HEK293T (cell line): ENCODE results near the gene APOOL.

Experiments used
- ARNT ChIP-seq: fragments of 450-650 bp; IDR thresholded peaks from 2 replicates; pipeline ENCODE4 v1.6.1; 2017; ENCODE audit warnings: mild to moderate bottlenecking
- BHLHE40 ChIP-seq: fragments of 450-650 bp; IDR thresholded peaks from 2 replicates; pipeline ENCODE4 v1.6.1; 2016; ENCODE audit warnings: mild to moderate bottlenecking, moderate library complexity, borderline replicate concordance
- CTBP1 ChIP-seq: fragments of 450-650 bp; IDR thresholded peaks from 2 replicates; pipeline ENCODE4 v1.6.1; 2016; ENCODE audit warnings: borderline replicate concordance
- ELF4 ChIP-seq: fragments of 450-650 bp; IDR thresholded peaks from 2 replicates; pipeline ENCODE4 v1.6.1; 2017; ENCODE audit warnings: antibody characterized with exemption
- FOXA1 ChIP-seq: fragments of 450-650 bp; IDR thresholded peaks from 2 replicates; pipeline ENCODE4 v1.6.1; 2016; ENCODE audit warnings: mild to moderate bottlenecking
- FOXK2 ChIP-seq: fragments of 450-650 bp; IDR thresholded peaks from 2 replicates; pipeline ENCODE4 v1.6.1; 2016; ENCODE audit warnings: mild to moderate bottlenecking
- FOXM1 ChIP-seq: fragments of 450-650 bp; IDR thresholded peaks from 2 replicates; pipeline ENCODE4 v1.6.1; 2017; ENCODE audit warnings: mild to moderate bottlenecking, borderline replicate concordance
- HDGF ChIP-seq: fragments of 450-650 bp; IDR thresholded peaks from 2 replicates; pipeline ENCODE4 v1.6.1; 2017; ENCODE audit warnings: antibody characterized with exemption, borderline replicate concordance
- LEF1 ChIP-seq: fragments of 450-650 bp; IDR thresholded peaks from 2 replicates; pipeline ENCODE4 v1.6.1; 2017; ENCODE audit warnings: mild to moderate bottlenecking, borderline replicate concordance
- SP1 ChIP-seq: fragments of 450-650 bp; IDR thresholded peaks from 2 replicates; pipeline ENCODE4 v1.6.1; 2017
- TARDBP ChIP-seq: fragments of 450-650 bp; IDR thresholded peaks from 2 replicates; pipeline ENCODE4 v1.6.1; 2016
- ZNF384 ChIP-seq: fragments of 450-650 bp; IDR thresholded peaks from 2 replicates; pipeline ENCODE4 v1.6.1; 2016

GRCh38 chrX:85139422-85139821 lies 135.7 kb downstream of the APOOL start:
- TF ChIP-seq HDGF (no peak), BHLHE40 (no peak), CTBP1 (no peak), LEF1 (no peak), FOXK2 (no peak), FOXA1 (no peak), ELF4 (no peak), SP1 (no peak), ARNT (no peak), FOXM1 (no peak), TARDBP (no peak), ZNF384 (no peak)
